Loucy (cell line): ENCODE measurements around the gene NME3.
"Not testable (repeated sequence)": the region's sequence is repeated elsewhere in the genome, so short reads cannot be mapped to it uniquely, and the experiment has no call there.

Source experiments
- H2AFZ ChIP-seq: fragments of 200-600 bp; sonication (generic); 2 replicates; pipeline ENCODE4 v1.6.0; 2016; ENCODE audit warnings: antibody characterized with exemption, mild to moderate bottlenecking, low read length, moderate library complexity
- H3F3A ChIP-seq: fragments of 200-600 bp; 2 replicates; pipeline ENCODE4 v1.6.0; 2016; ENCODE audit warnings: antibody characterized with exemption, low read depth, mild to moderate bottlenecking
- H3K27me3 ChIP-seq: fragments of 200-600 bp; sonication (generic); 2 replicates; pipeline ENCODE4 v1.6.1; 2014; ENCODE audit warnings: low read length, mild to moderate bottlenecking; ENCODE audit not compliant: insufficient read depth, poor library complexity, severe bottlenecking
- H3K36me3 ChIP-seq: fragments of 200-600 bp; sonication (generic); 2 replicates; pipeline ENCODE4 v1.6.1; 2016; ENCODE audit warnings: low read length; ENCODE audit not compliant: insufficient read depth
- H3K4me1 ChIP-seq: fragments of 200-600 bp; sonication (generic); 2 replicates; pipeline ENCODE4 v1.5.1; 2014; ENCODE audit warnings: low read length, mild to moderate bottlenecking; ENCODE audit not compliant: insufficient read depth, poor library complexity, severe bottlenecking
- H3K4me2 ChIP-seq: fragments of 200-600 bp; sonication (generic); 2 replicates; pipeline ENCODE4 v1.6.0; 2014; ENCODE audit warnings: antibody characterized with exemption, low read length, low read depth, mild to moderate bottlenecking; ENCODE audit not compliant: poor library complexity, severe bottlenecking
- H3K4me3 ChIP-seq: fragments of 200-600 bp; sonication (generic); 2 replicates; pipeline ENCODE4 v1.5.1; 2014; ENCODE audit warnings: low read length, mild to moderate bottlenecking, mixed read lengths; ENCODE audit not compliant: poor library complexity, severe bottlenecking
- H3K79me2 ChIP-seq: fragments of 200-600 bp; sonication (generic); 2 replicates; pipeline ENCODE4 v1.6.1; 2014; ENCODE audit warnings: low read length; ENCODE audit not compliant: insufficient read depth
- H3K9ac ChIP-seq: fragments of 200-600 bp; sonication (generic); 2 replicates; pipeline ENCODE4 v1.6.0; 2014; ENCODE audit warnings: mild to moderate bottlenecking, low read depth, low read length, moderate library complexity; ENCODE audit not compliant: poor library complexity, severe bottlenecking
- H3K9me2 ChIP-seq: fragments of 200-600 bp; sonication (generic); replicated peaks from 2 replicates; pipeline ENCODE4 v1.6.1; 2016; ENCODE audit warnings: low read depth, low read length, mixed read lengths
- H3K9me3 ChIP-seq: fragments of 200-600 bp; sonication (generic); 2 replicates; pipeline ENCODE4 v1.6.1; 2014; ENCODE audit warnings: mild to moderate bottlenecking, antibody characterized with exemption, low read length, low read depth; ENCODE audit not compliant: insufficient read depth
- H4K20me1 ChIP-seq: fragments of 200-600 bp; sonication (generic); 2 replicates; pipeline ENCODE4 v1.6.0; 2014; ENCODE audit warnings: antibody characterized with exemption, low read length, mild to moderate bottlenecking; ENCODE audit not compliant: insufficient read depth, poor library complexity, severe bottlenecking
- CTCF ChIP-seq: fragments of 200-600 bp; sonication (generic); conservative IDR thresholded peaks from 2 replicates; pipeline ENCODE4 v1.5.1; 2014; ENCODE audit warnings: mild to moderate bottlenecking, antibody characterized with exemption, low read length
- EZH2phosphoT487 ChIP-seq: fragments of 200-600 bp; IDR thresholded peaks from 2 replicates; pipeline ENCODE4 v1.6.1; 2018; ENCODE audit warnings: antibody characterized with exemption, mild to moderate bottlenecking, moderate library complexity, borderline replicate concordance

Gene NME3

GRCh38 chr16:1807626-1808025 is 36.3 kb upstream of the NME3 start:
- Histone ChIP-seq H3K9ac (no peak overlapping the region), H3F3A (no peaks in the 10 kb centered on the region), H3K36me3 (no peaks in the 10 kb centered on the region), H4K20me1 (no peaks in the 10 kb centered on the region), H3K9me2 (no peaks in the 10 kb centered on the region), H3K4me1 (no peaks in the 10 kb centered on the region), H3K9me3 (no peaks in the 10 kb centered on the region), H3K4me2 (no peak overlapping the region), H3K79me2 (no peaks in the 10 kb centered on the region), H3K4me3 (no peak overlapping the region), H3K27me3 (no peaks in the 10 kb centered on the region), H2AFZ (no peak overlapping the region)
- no peak for TF ChIP-seq CTCF
- no peak for TF ChIP-seq EZH2phosphoT487

- no peak overlapping the region for H2AFZ ChIP-seq
- TF ChIP-seq EZH2phosphoT487: no peak
- no peak for TF ChIP-seq CTCF
- no peaks in the 10 kb centered on the region for H3K27me3 ChIP-seq
- H3K4me2 ChIP-seq: no peak overlapping the region
- H3K9me3 ChIP-seq: no peaks in the 10 kb centered on the region
- no peak overlapping the region for H3K4me3 ChIP-seq
- H3K79me2 ChIP-seq: no peaks in the 10 kb centered on the region
- no peaks in the 10 kb centered on the region for H3F3A ChIP-seq
- H3K36me3 ChIP-seq: no peaks in the 10 kb centered on the region
- H3K9ac ChIP-seq: no peak overlapping the region
- H3K9me2 ChIP-seq: no peaks in the 10 kb centered on the region
- no peaks in the 10 kb centered on the region for H4K20me1 ChIP-seq
- no peaks in the 10 kb centered on the region for H3K4me1 ChIP-seq
Measured at GRCh38 chr16:1800701-1801100, 29.4 kb upstream of the NME3 start.

- H3K4me3 ChIP-seq, H3K27me3 ChIP-seq, H3K36me3 ChIP-seq, H3K9ac ChIP-seq, H3F3A ChIP-seq, H4K20me1 ChIP-seq, H3K9me2 ChIP-seq, H3K79me2 ChIP-seq, H3K9me3 ChIP-seq, H2AFZ ChIP-seq, H3K4me2 ChIP-seq, H3K4me1 ChIP-seq: not testable (repeated sequence)
Measured at GRCh38 chr16:1799263-1799662, 27.9 kb upstream of the NME3 start.

GRCh38 chr16:1794908-1795666 is 23.7 kb upstream of the NME3 start:
- TF ChIP-seq CTCF (no peak), EZH2phosphoT487 (no peak)
- Histone ChIP-seq H2AFZ (no peak overlapping the region), H3K9me3 (no peaks in the 10 kb centered on the region), H3K4me3 (no peak overlapping the region), H3K4me1 (no peaks in the 10 kb centered on the region), H3K9me2 (no peaks in the 10 kb centered on the region), H3F3A (no peaks in the 10 kb centered on the region), H3K9ac (no peak overlapping the region), H3K4me2 (no peak overlapping the region), H3K27me3 (no peaks in the 10 kb centered on the region), H3K36me3 (no peaks in the 10 kb centered on the region), H4K20me1 (no peaks in the 10 kb centered on the region), H3K79me2 (no peaks in the 10 kb centered on the region)
